H1 (cell line): ENCODE results near the gene CALY. TPM values are rescaled to one million over a fixed set of nuclear protein-coding genes. Genes with fewer than 3 reads are reported as not detected.

ENCODE experiments used
- CTCF ChIA-PET: fragments of 300-600 bp; sonication (Branson Sonifier 250); formaldehyde crosslinking; loops from one replicate; lab custom pipeline; 2021; ENCODE audit not compliant: partially characterized antibody; lab: Charles Lee
- POLR2A ChIA-PET: fragments of 300-600 bp; sonication (Branson Sonifier 250); formaldehyde crosslinking; loops from one replicate; lab custom pipeline; 2021; ENCODE audit warnings: inconsistent platforms; ENCODE audit not compliant: partially characterized antibody; lab: Charles Lee
- DNase-seq, 2 experiments: peaks; one replicate each; pipeline versions ENCODE4 v3.0.0 to v3.0.0-alpha.2; 2010 to 2022; ENCODE audit warnings: low spot score in 2 of 2, low read depth in 1 of 2, mixed read lengths in 1 of 2
- FAIRE-seq: peaks from 2 replicates; lab custom pipeline; 2011; peaks lifted over from hg19 to GRCh38; lab: Jason Lieb, UNC
- H2AFZ ChIP-seq: 2 replicates; pipeline ENCODE4 v1.8.1; 2012; ENCODE audit warnings: low read length, inconsistent platforms
- H2AK5ac ChIP-seq: 2 replicates; pipeline ENCODE4 v1.6.1; 2013; ENCODE audit warnings: low read depth, low read length
- H2BK120ac ChIP-seq: replicated peaks from 2 replicates; pipeline ENCODE3; 2013; ENCODE audit warnings: low read depth, low read length, inconsistent platforms
- H2BK12ac ChIP-seq: 2 replicates; pipeline ENCODE4 v1.6.1; 2013; ENCODE audit warnings: low read depth, low read length
- H2BK15ac ChIP-seq: 2 replicates; pipeline ENCODE4 v1.6.1; 2013; ENCODE audit warnings: low read length
- H2BK20ac ChIP-seq: 2 replicates; pipeline ENCODE4 v1.6.1; 2013; ENCODE audit warnings: low read length
- H2BK5ac ChIP-seq: 2 replicates; pipeline ENCODE4 v1.6.1; 2013; ENCODE audit warnings: low read depth, low read length
- H3K14ac ChIP-seq: 2 replicates; pipeline ENCODE4 v1.6.1; 2013; ENCODE audit warnings: inconsistent platforms; ENCODE audit not compliant: insufficient read length
- H3K18ac ChIP-seq: 2 replicates; pipeline ENCODE4 v1.6.1; 2013; ENCODE audit warnings: low read length; ENCODE audit errors: extremely low read depth
- H3K23ac ChIP-seq: 2 replicates; pipeline ENCODE4 v1.6.1; 2013; ENCODE audit warnings: inconsistent platforms; ENCODE audit not compliant: insufficient read length
- H3K23me2 ChIP-seq: 2 replicates; pipeline ENCODE4 v1.6.1; 2013; ENCODE audit warnings: low read depth, low read length
- H3K27ac ChIP-seq: 2 replicates; pipeline ENCODE4 v1.6.1; 2011; ENCODE audit warnings: low read depth, low read length, inconsistent platforms
- H3K27me3 ChIP-seq, 4 experiments: replicated peaks in 1 of 4; 1 replicate in 1 of 4; 2 replicates in 3 of 4; pipeline versions ENCODE4 v1.6.1 to v1.8.1; 2011 to 2013; ENCODE audit warnings: low read length in 3 of 4, mild to moderate bottlenecking in 3 of 4, inconsistent platforms in 2 of 4, mixed read lengths in 2 of 4, moderate library complexity in 1 of 4; ENCODE audit not compliant: control insufficient read depth in 3 of 4, insufficient read depth in 3 of 4; ENCODE audit errors: extremely low read depth in 1 of 4
- H3K36me3 ChIP-seq, 4 experiments: 2 replicates each; pipeline versions ENCODE4 v1.6.1 to v1.8.1; 2011 to 2013; ENCODE audit warnings: mild to moderate bottlenecking in 4 of 4, low read length in 3 of 4, moderate library complexity in 2 of 4, control low read depth in 1 of 4, inconsistent platforms in 1 of 4; ENCODE audit not compliant: insufficient read depth in 4 of 4, control insufficient read depth in 2 of 4
- H3K4ac ChIP-seq: replicated peaks from 2 replicates; pipeline ENCODE3; 2013; ENCODE audit warnings: low read length, low read depth, mixed read lengths, inconsistent platforms; ENCODE audit not compliant: insufficient read length
- H3K4me1 ChIP-seq, 4 experiments: replicated peaks in 1 of 4; 1 replicate in 1 of 4; 2 replicates in 3 of 4; pipeline versions ENCODE4 v1.6.1 to v1.8.1; 2011 to 2013; ENCODE audit warnings: low read length in 3 of 4, inconsistent platforms in 2 of 4, mixed read lengths in 1 of 4; ENCODE audit not compliant: insufficient read depth in 4 of 4, control insufficient read depth in 3 of 4
- H3K4me2 ChIP-seq, 2 experiments: 2 replicates each; pipeline versions ENCODE4 v1.6.1 to v1.8.1; 2011 to 2013; ENCODE audit warnings: low read depth in 2 of 2, low read length in 2 of 2, control low read depth in 1 of 2, inconsistent platforms in 1 of 2, mild to moderate bottlenecking in 1 of 2; ENCODE audit not compliant: insufficient read depth in 1 of 2
- H3K4me3 ChIP-seq, 4 experiments: fragments of 200-600, 300-600 bp in 1 of 4; sonication (generic), shearing (Covaris generic), sonication (Bioruptor Twin) in 1 of 4; 2 replicates each; pipeline versions ENCODE4 v1.5.1 to v1.8.1; 2011 to 2016; ENCODE audit warnings: low read length in 4 of 4, low read depth in 3 of 4, control low read depth in 2 of 4, inconsistent platforms in 2 of 4, mild to moderate bottlenecking in 2 of 4, mixed read lengths in 1 of 4, moderate library complexity in 1 of 4; ENCODE audit not compliant: insufficient read depth in 2 of 4; ENCODE audit errors: extremely low read depth in 1 of 4
- H3K56ac ChIP-seq: replicated peaks from 2 replicates; pipeline ENCODE3; 2013; ENCODE audit warnings: low read depth, mild to moderate bottlenecking, mixed read lengths, low read length, inconsistent platforms; ENCODE audit not compliant: insufficient read length
- H3K79me1 ChIP-seq: 2 replicates; pipeline ENCODE4 v1.6.1; 2013; ENCODE audit warnings: low read depth, low read length, control low read depth
- H3K79me2 ChIP-seq, 2 experiments: 2 replicates each; pipeline versions ENCODE4 v1.6.1 to v1.8.1; 2012 to 2013; ENCODE audit warnings: low read length in 2 of 2, mild to moderate bottlenecking in 2 of 2, inconsistent platforms in 1 of 2; ENCODE audit not compliant: insufficient read depth in 2 of 2, control insufficient read depth in 1 of 2
- H3K9ac ChIP-seq, 4 experiments: replicated peaks in 1 of 4; 1 replicate in 1 of 4; 2 replicates in 3 of 4; pipeline versions ENCODE4 v1.6.1 to v1.8.1; 2011 to 2013; ENCODE audit warnings: low read depth in 3 of 4, low read length in 3 of 4, control low read depth in 2 of 4, mild to moderate bottlenecking in 2 of 4, moderate library complexity in 2 of 4, inconsistent platforms in 1 of 4; ENCODE audit errors: extremely low read depth in 1 of 4
- H3K9me3 ChIP-seq, 2 experiments: 2 replicates each; pipeline versions ENCODE4 v1.6.1 to v1.8.1; 2012 to 2013; ENCODE audit warnings: mild to moderate bottlenecking in 2 of 2, moderate library complexity in 2 of 2, control low read depth in 1 of 2, inconsistent platforms in 1 of 2, low read depth in 1 of 2, low read length in 1 of 2, mixed read lengths in 1 of 2; ENCODE audit not compliant: insufficient read depth in 2 of 2
- H4K20me1 ChIP-seq, 2 experiments: replicated peaks in 1 of 2; 2 replicates each; pipeline versions ENCODE3 to v1.8.1; 2011 to 2013; ENCODE audit warnings: inconsistent platforms in 2 of 2, low read length in 2 of 2, mild to moderate bottlenecking in 1 of 2; ENCODE audit not compliant: insufficient read depth in 2 of 2, control insufficient read depth in 1 of 2
- H4K5ac ChIP-seq: 2 replicates; pipeline ENCODE4 v1.6.1; 2013; ENCODE audit warnings: low read length, low read depth, mixed read lengths, inconsistent platforms; ENCODE audit not compliant: insufficient read length
- H4K8ac ChIP-seq: 2 replicates; pipeline ENCODE4 v1.8.0; 2013; ENCODE audit warnings: mild to moderate bottlenecking, moderate library complexity, low read length, inconsistent platforms; ENCODE audit not compliant: insufficient read depth; ENCODE audit errors: extremely low read depth
- H4K91ac ChIP-seq: replicated peaks from 2 replicates; pipeline ENCODE3; 2013; ENCODE audit warnings: low read length, mixed read lengths, inconsistent platforms; ENCODE audit not compliant: insufficient read length
- POLR2AphosphoS5 ChIP-seq: IDR thresholded peaks from 2 replicates; pipeline ENCODE4 v1.6.1; 2011; ENCODE audit warnings: low read depth, low read length
- WGBS, 2 experiments: shearing (Covaris generic) in 1 of 2; methylation state at CpG; one replicate each; pipeline versions ENCODE4 v1.1.6 to v1.1.7; 2013 to 2015; ENCODE audit warnings: low lambda C conversion rate in 2 of 2, mixed read lengths in 2 of 2, inconsistent platforms in 1 of 2, low coverage in 1 of 2, missing lambda C conversion rate in 1 of 2; ENCODE audit not compliant: insufficient replicate concordance in 2 of 2, insufficient coverage in 1 of 2, insufficient read length in 1 of 2; ENCODE audit errors: extremely low coverage in 1 of 2, missing lambda C conversion rate in 1 of 2; 5-methylcytosine and 5-hydroxymethylcytosine counted together
- polyA plus RNA-seq, 7 experiments: library from polyadenylated mRNA; depleted of rRNA in 3 of 7; stranded (reverse) in 5 of 7; unstranded in 2 of 7; fragments of >200 nt in 5 of 7; fragments of 200-250 nt in 2 of 7; gene quantifications; 1 replicate in 5 of 7; 2 replicates in 1 of 7; 4 replicates in 1 of 7; pipeline versions ENCODE4 v1.2.1 to v1.2.3, GENCODE V29; 2011 to 2013; ENCODE audit warnings: missing spikeins in 2 of 7, mixed read lengths in 2 of 7
- total RNA-seq: library from RNA; stranded (reverse); fragmentation: NEBNext Ultra II Directional; extraction: Animal tissue kit (Norgen Biotek cat#: 25700); gene quantifications from 2 replicates; pipeline ENCODE4 v1.2.1, GENCODE V29; 2021

CALY gene
- total and polyA plus RNA-seq, 2 of the 8 experiments (the other 6 are each of a cell fraction or from before 2014, with no cell fraction given) = 1.3 to 1.5 TPM

- peak overlapping the region; percentile 54 for H4K91ac ChIP-seq
- peak overlapping the region; percentile 93; the same call in 1 of the 2 replicates for H3K18ac ChIP-seq
- no peak for DNase-seq
- H2BK15ac ChIP-seq = no peak overlapping the region
- H3K4me2 ChIP-seq = peak overlapping the region; percentile 76 to 80
- peaks cover 0 to 19% (median 7%) of the 10 kb centered on the region in 4 experiments; a peak in 5 of 7 replicates for H3K27me3 ChIP-seq
- H3K56ac ChIP-seq = peak overlapping the region; percentile 46
- no peak overlapping the region for H2AK5ac ChIP-seq
- H4K20me1 ChIP-seq = peaks cover 7 to 16% of the 10 kb centered on the region in 2 experiments
- H2AFZ ChIP-seq = no peak overlapping the region
- H3K79me1 ChIP-seq = no peaks in the 10 kb centered on the region; the same call in 1 of the 2 replicates
- H3K23ac ChIP-seq = no peak overlapping the region
- no peaks in the 10 kb centered on the region; a peak in 3 of 8 replicates for H3K36me3 ChIP-seq
- H2BK12ac ChIP-seq = no peak overlapping the region
- no peaks in the 10 kb centered on the region for H3K9me3 ChIP-seq
- POLR2A ChIA-PET = interaction anchor here (0.6 to 5.0 kb wide), 11 partner anchors 10 to 96 kb away, joined by 3 to 38 read pairs (median 7); partner anchors contain the start of genes CALY and PRAP1
- H2BK120ac ChIP-seq = no peak overlapping the region
- no peaks in the 10 kb centered on the region for H3K79me2 ChIP-seq
- CTCF ChIA-PET = interaction anchor here (0.6 to 4.9 kb wide), 3 partner anchors 12 to 27 kb away, joined by 3 to 57 read pairs (median 9); no protein-coding TSS in a partner anchor
- H4K5ac ChIP-seq = no peak overlapping the region
- H3K14ac ChIP-seq = no peak overlapping the region
- H2BK5ac ChIP-seq = 0 out of 2 replicates have a peak overlapping the region, but pooled peaks have one; percentile 52
- peaks cover 6% of the 10 kb centered on the region; the same call in 1 of the 2 replicates for H3K23me2 ChIP-seq
- H3K4me1 ChIP-seq = peaks cover 0 to 6% (median 3%) of the 10 kb centered on the region in 4 experiments; a peak in 4 of 7 replicates
- H3K4me3 ChIP-seq = peak overlapping the region; percentile 51 to 78 (median 68)
- no peak overlapping the region for H3K27ac ChIP-seq
- WGBS, 2 experiments = 53% methylated on average over 21 of the region's 27 CpGs; no CpG with 5 or more reads in 1 of the 2 experiments
- peak overlapping the region; percentile 83; the same call in 1 of the 2 replicates for H4K8ac ChIP-seq
- H2BK20ac ChIP-seq = no peak overlapping the region
- FAIRE-seq = no peak
- H3K9ac ChIP-seq = peak overlapping the region; percentile 46 to 54 (median 52); a peak in 4 of 7 replicates
- peak overlapping the region; percentile 69 for H3K4ac ChIP-seq
- no peak for TF ChIP-seq POLR2AphosphoS5
Measured at GRCh38 chr10:133356549-133357284, 20.0 kb upstream of the CALY start.
